GM12878 (cell line): ENCODE measurements around the gene ARHGAP20. TPM values are rescaled to one million over a fixed set of nuclear protein-coding genes. Genes with fewer than 3 reads are reported as not detected.

Source experiments
- ATAC-seq: fragments of 200-7000 bp; cut with Tn5 transposase; 3 replicates; pipeline ENCODE4 v1.9.1; 2020; ENCODE audit warnings: mild to moderate bottlenecking, moderate library complexity
- BruUV-seq: library from RNA; stranded (reverse); fragments of 400-500 nt; replicated peaks from 2 replicates; lab custom pipeline; 2021; lab: Mats Ljungman, UMichigan
- CTCF ChIA-PET: fragments of 300-600 bp; sonication (Branson Sonifier 250); formaldehyde crosslinking; extraction: SDS; loops from one replicate; lab custom pipeline; 2021; ENCODE audit warnings: inconsistent platforms; lab: Yijun Ruan, JAX
- POLR2A ChIA-PET: fragments of 350-600 bp; formaldehyde crosslinking; extraction: SDS; loops from one replicate; lab custom pipeline; 2021; ENCODE audit warnings: inconsistent platforms; lab: Charles Lee
- RAD21 ChIA-PET: fragments of 300-600 bp; sonication (Branson Sonifier 250); formaldehyde crosslinking; loops from one replicate; lab custom pipeline; 2023; ENCODE audit warnings: antibody characterized with exemption; ENCODE audit not compliant: unreplicated experiment; lab: Charles Lee
- SMC1A ChIA-PET: fragments of 300-600 bp; sonication (Branson Sonifier 250); formaldehyde crosslinking; loops from one replicate; lab custom pipeline; 2023; ENCODE audit not compliant: unreplicated experiment, uncharacterized antibody; lab: Charles Lee
- DNase-seq: peaks from one replicate; pipeline ENCODE4 v3.0.0-alpha.2; 2011; ENCODE audit warnings: low read depth, low spot score
- FAIRE-seq: peaks from 3 replicates; lab custom pipeline; 2011; peaks lifted over from hg19 to GRCh38; lab: Jason Lieb, UNC
- H2AFZ ChIP-seq: 2 replicates; pipeline ENCODE4 v1.6.0; 2011; ENCODE audit warnings: low read depth, low read length, control low read depth; ENCODE audit not compliant: control insufficient read depth
- H3K27ac ChIP-seq: 2 replicates; pipeline ENCODE4 v1.5.1; 2011; ENCODE audit warnings: control low read depth; ENCODE audit not compliant: control insufficient read depth, insufficient read depth
- H3K27me3 ChIP-seq, 2 experiments: replicated peaks in 1 of 2; 2 replicates each; pipeline versions ENCODE4 v1.6.0 to v1.6.1; 2011; ENCODE audit warnings: low read length in 1 of 2; ENCODE audit not compliant: control insufficient read depth in 2 of 2, insufficient read depth in 2 of 2
- H3K36me3 ChIP-seq, 2 experiments: 2 replicates each; pipeline ENCODE4 v1.5.1; 2011; ENCODE audit warnings: low read length in 1 of 2; ENCODE audit not compliant: control insufficient read depth in 2 of 2, insufficient read depth in 2 of 2
- H3K4me1 ChIP-seq: 2 replicates; pipeline ENCODE4 v1.6.1; 2011; ENCODE audit warnings: mild to moderate bottlenecking, low read length, moderate library complexity, mixed read lengths; ENCODE audit not compliant: control insufficient read depth, insufficient read depth
- H3K4me2 ChIP-seq: 2 replicates; pipeline ENCODE4 v1.6.0; 2011; ENCODE audit warnings: control low read depth; ENCODE audit not compliant: control insufficient read depth, insufficient read depth
- H3K4me3 ChIP-seq: fragments of 200-600 bp; sonication (generic); 2 replicates; pipeline ENCODE4 v1.5.1; 2016
- H3K79me2 ChIP-seq: 2 replicates; pipeline ENCODE4 v1.6.0; 2011; ENCODE audit warnings: low read length; ENCODE audit not compliant: control insufficient read depth, insufficient read depth
- H3K9ac ChIP-seq: 2 replicates; pipeline ENCODE4 v1.8.0; 2011; ENCODE audit warnings: low read length, control low read depth, mixed read lengths; ENCODE audit not compliant: control insufficient read depth, insufficient read depth
- H3K9me3 ChIP-seq: replicated peaks from 3 replicates; pipeline ENCODE4 v1.5.1; 2011; ENCODE audit warnings: mild to moderate bottlenecking, low read length; ENCODE audit not compliant: control insufficient read depth, insufficient read depth
- H4K20me1 ChIP-seq: 2 replicates; pipeline ENCODE4 v1.6.0; 2011; ENCODE audit not compliant: control insufficient read depth, insufficient read depth
- CEBPB ChIP-seq, 2 experiments: fragments of 150-350 bp in 1 of 2; IDR thresholded peaks; 2 replicates each; pipeline ENCODE4 v1.6.1; 2012 to 2014; ENCODE audit warnings: low read depth in 2 of 2, low read length in 2 of 2, borderline replicate concordance in 1 of 2, inconsistent platforms in 1 of 2
- FOS ChIP-seq: IDR thresholded peaks from 3 replicates; pipeline ENCODE4 v1.6.1; 2011; ENCODE audit warnings: borderline replicate concordance; ENCODE audit not compliant: insufficient read length; ENCODE audit errors: extremely low read depth
- FOXK2 ChIP-seq: fragments of 450-650 bp; IDR thresholded peaks from 2 replicates; pipeline ENCODE4 v1.6.1; 2017; ENCODE audit warnings: mild to moderate bottlenecking, moderate library complexity
- GATAD2B ChIP-seq: fragments of 450-650 bp; conservative IDR thresholded peaks from 2 replicates; pipeline ENCODE4 v1.6.1; 2017; ENCODE audit warnings: low read depth, mild to moderate bottlenecking, moderate library complexity
- HCFC1 ChIP-seq: fragments of 150-350 bp; IDR thresholded peaks from 2 replicates; pipeline ENCODE4 v1.6.1; 2014; ENCODE audit warnings: low read length
- JUNB ChIP-seq: IDR thresholded peaks from 2 replicates; pipeline ENCODE4 v1.6.1; 2016; ENCODE audit warnings: antibody characterized with exemption, mild to moderate bottlenecking
- KDM1A ChIP-seq: fragments of 200-600 bp; sonication (generic); IDR thresholded peaks from 2 replicates; pipeline ENCODE4 v1.6.1; 2016; ENCODE audit warnings: borderline replicate concordance
- PAX8 ChIP-seq: fragments of 450-650 bp; IDR thresholded peaks from 2 replicates; pipeline ENCODE4 v1.6.1; 2017; ENCODE audit warnings: mild to moderate bottlenecking, moderate library complexity
- PML ChIP-seq: IDR thresholded peaks from 2 replicates; pipeline ENCODE4 v1.6.1; 2012; ENCODE audit warnings: low read length, inconsistent platforms
- POU2F2 ChIP-seq: IDR thresholded peaks from 3 replicates; pipeline ENCODE4 v1.6.1; 2011; ENCODE audit warnings: low read depth, mild to moderate bottlenecking, low read length, borderline replicate concordance
- RAD21 ChIP-seq: IDR thresholded peaks from 2 replicates; pipeline ENCODE4 v1.6.1; 2011; ENCODE audit warnings: mild to moderate bottlenecking, low read depth, low read length, moderate library complexity; ENCODE audit not compliant: insufficient read depth
- SMAD5 ChIP-seq: IDR thresholded peaks from 2 replicates; pipeline ENCODE4 v1.6.1; 2016; ENCODE audit warnings: antibody characterized with exemption, low read depth
- SREBF1 ChIP-seq: IDR thresholded peaks from 2 replicates; pipeline ENCODE4 v1.6.1; 2012; ENCODE audit warnings: mild to moderate bottlenecking, low read length
- in situ Hi-C: fragments of 300-500 bp; cut with MboI; formaldehyde crosslinking; loops from 9 replicates; pipeline ENCODE4 v1.14.3; 2018; ENCODE audit warnings: mixed read lengths
- intact Hi-C: fragments of 100-400 bp; cut with micrococcal nuclease; formaldehyde crosslinking; loops from one replicate; pipeline ENCODE4 v1.14.2; 2022; ENCODE audit not compliant: unreplicated experiment
- polyA plus RNA-seq, 11 experiments: library from polyadenylated mRNA; depleted of rRNA in 4 of 11; unstranded in 6 of 11; stranded (reverse) in 5 of 11; fragments of >200 nt; fragmentation: Nextera tagmentation in 4 of 11; fragmentation: Illumina TruSeq in 1 of 11; extraction: Ambion mirVana in 4 of 11; extraction: Trizol in 1 of 11; gene quantifications; 1 replicate in 1 of 11; 2 replicates in 10 of 11; pipeline versions ENCODE4 v1.2.1 to v1.2.3, GENCODE V29; 2011 to 2016; ENCODE audit warnings: inconsistent platforms in 2 of 11, missing spikeins in 2 of 11, low read depth in 1 of 11
- total RNA-seq, 4 experiments: library from RNA; depleted of rRNA in 3 of 4; stranded (reverse); fragments of >200 nt in 3 of 4; fragmentation: Illumina TruSeq in 1 of 4; extraction: Trizol in 1 of 4; gene quantifications; 2 replicates each; pipeline versions ENCODE4 v1.2.1 to v1.2.3, GENCODE V29; 2013 to 2021
- TF ChIP-seq, protein P1 (sequence below): IDR thresholded peaks from 2 replicates; pipeline ENCODE4 v1.6.1; 2011; ENCODE audit warnings: borderline replicate concordance, low read depth, mild to moderate bottlenecking, moderate library complexity, low read length; ENCODE audit not compliant: insufficient read depth, poor library complexity, severe bottlenecking
- TF ChIP-seq, protein P2 (sequence below): IDR thresholded peaks from 2 replicates; pipeline ENCODE4 v1.6.1; 2012; ENCODE audit warnings: mild to moderate bottlenecking, low read depth, low read length

The ARHGAP20 gene
- total and polyA plus RNA-seq, 10 of the 15 experiments (the other 5 are each of a cell fraction or from before 2014, with no cell fraction given): 0.01 TPM; not detected in 9

DNA sequence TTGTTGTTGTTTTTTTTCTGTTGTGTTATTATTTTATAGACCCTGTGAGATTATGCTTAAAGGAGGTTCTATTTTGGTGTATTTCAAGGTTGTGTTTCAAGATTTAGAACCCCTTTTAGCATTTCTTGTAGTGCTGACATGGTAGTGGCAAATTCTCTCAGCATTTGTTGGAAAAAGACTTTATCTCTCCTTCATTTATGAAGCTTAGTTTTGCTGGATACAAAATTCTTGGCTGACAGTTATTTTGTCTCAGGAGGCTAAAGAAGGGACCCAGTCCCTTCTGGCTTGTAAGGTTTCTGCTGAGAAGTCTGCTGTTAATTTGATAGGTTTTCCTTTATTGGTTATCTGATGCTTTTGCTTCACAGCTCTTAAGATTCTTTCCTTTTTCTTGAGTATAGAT is 40.7 kb upstream of the ARHGAP20 start:
- no peak overlapping the region for H3K27ac ChIP-seq
- H4K20me1 ChIP-seq: no peaks in the 10 kb centered on the region
- in situ Hi-C loops: no loop called here
- ChIA-PET CTCF (no interaction called here), RAD21 (no interaction called here), POLR2A (no interaction called here), SMC1A (interaction anchor here (1.7 kb wide), 1 partner anchor 12 kb away, joined by 4 read pairs; no protein-coding TSS in a partner anchor)
- H3K79me2 ChIP-seq: no peaks in the 10 kb centered on the region
- no peak for DNase-seq
- TF ChIP-seq FOXK2 (no peak), JUNB (no peak), SMAD5 (no peak), PML (no peak), GATAD2B (no peak), POU2F2 (no peak), RAD21 (no peak), CEBPB (IDR thresholded peaks at IDR 0.05; ENCODE audit: borderline replicate concordance in 1 of 2, low read depth in 2 of 2, low read length in 2 of 2) (no peak), KDM1A (no peak), SREBF1 (no peak)
- no peak for ATAC-seq
- H3K9me3 ChIP-seq: no peaks in the 10 kb centered on the region
- no peak overlapping the region for H3K4me3 ChIP-seq
- H3K36me3 ChIP-seq: no peaks in the 10 kb centered on the region
- FAIRE-seq: no peak
- intact Hi-C loops: no loop called here
- H3K9ac ChIP-seq: no peak overlapping the region
- no peak overlapping the region for H2AFZ ChIP-seq
- no peaks in the 10 kb centered on the region for H3K27me3 ChIP-seq
- H3K4me1 ChIP-seq: no peaks in the 10 kb centered on the region
- BruUV-seq: no TSS peak
- H3K4me2 ChIP-seq: no peak overlapping the region

DNA sequence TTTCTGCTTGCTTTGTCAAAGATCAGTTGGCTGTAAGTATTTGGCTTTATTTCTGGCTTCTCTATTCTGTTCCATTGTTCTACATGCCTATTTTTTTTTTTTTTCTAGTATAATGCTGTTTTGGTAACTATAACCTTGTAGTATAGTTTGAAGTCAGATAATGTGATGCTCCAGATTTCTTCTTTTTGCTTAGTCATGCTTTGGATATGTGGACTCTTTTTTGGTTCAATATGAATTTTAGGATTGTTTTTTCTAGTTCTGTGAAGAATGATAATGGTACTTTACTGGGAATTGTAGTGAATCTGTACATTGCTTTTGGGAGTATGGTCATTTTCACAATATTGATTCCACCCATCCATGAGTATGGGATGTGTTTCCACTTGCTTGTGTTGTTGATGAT is 37.9 kb upstream of the ARHGAP20 start:
- H3K9me3 ChIP-seq: no peaks in the 10 kb centered on the region
- FAIRE-seq (no peak), ATAC-seq (no peak), DNase-seq (no peak)
- ChIA-PET RAD21 (no interaction called here), SMC1A (no interaction called here), POLR2A (no interaction called here), CTCF (no interaction called here)
- no peak overlapping the region for H3K4me3 ChIP-seq
- intact Hi-C loops (no loop called here), in situ Hi-C loops (no loop called here)
- no peaks in the 10 kb centered on the region for H3K36me3 ChIP-seq
- no peaks in the 10 kb centered on the region for H3K4me1 ChIP-seq
- no peak overlapping the region for H3K9ac ChIP-seq
- H3K27me3 ChIP-seq: no peaks in the 10 kb centered on the region
- no TSS peak for BruUV-seq
- H3K79me2 ChIP-seq: no peaks in the 10 kb centered on the region
- no peak overlapping the region for H2AFZ ChIP-seq
- no peak overlapping the region for H3K4me2 ChIP-seq
- no peaks in the 10 kb centered on the region for H4K20me1 ChIP-seq
- no peak overlapping the region for H3K27ac ChIP-seq
- TF ChIP-seq, protein P1, sequence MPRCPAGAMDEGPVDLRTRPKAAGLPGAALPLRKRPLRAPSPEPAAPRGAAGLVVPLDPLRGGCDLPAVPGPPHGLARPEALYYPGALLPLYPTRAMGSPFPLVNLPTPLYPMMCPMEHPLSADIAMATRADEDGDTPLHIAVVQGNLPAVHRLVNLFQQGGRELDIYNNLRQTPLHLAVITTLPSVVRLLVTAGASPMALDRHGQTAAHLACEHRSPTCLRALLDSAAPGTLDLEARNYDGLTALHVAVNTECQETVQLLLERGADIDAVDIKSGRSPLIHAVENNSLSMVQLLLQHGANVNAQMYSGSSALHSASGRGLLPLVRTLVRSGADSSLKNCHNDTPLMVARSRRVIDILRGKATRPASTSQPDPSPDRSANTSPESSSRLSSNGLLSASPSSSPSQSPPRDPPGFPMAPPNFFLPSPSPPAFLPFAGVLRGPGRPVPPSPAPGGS: no peak
- TF ChIP-seq FOS (no peak), PAX8 (no peak), HCFC1 (no peak)
- TF ChIP-seq, protein P2, sequence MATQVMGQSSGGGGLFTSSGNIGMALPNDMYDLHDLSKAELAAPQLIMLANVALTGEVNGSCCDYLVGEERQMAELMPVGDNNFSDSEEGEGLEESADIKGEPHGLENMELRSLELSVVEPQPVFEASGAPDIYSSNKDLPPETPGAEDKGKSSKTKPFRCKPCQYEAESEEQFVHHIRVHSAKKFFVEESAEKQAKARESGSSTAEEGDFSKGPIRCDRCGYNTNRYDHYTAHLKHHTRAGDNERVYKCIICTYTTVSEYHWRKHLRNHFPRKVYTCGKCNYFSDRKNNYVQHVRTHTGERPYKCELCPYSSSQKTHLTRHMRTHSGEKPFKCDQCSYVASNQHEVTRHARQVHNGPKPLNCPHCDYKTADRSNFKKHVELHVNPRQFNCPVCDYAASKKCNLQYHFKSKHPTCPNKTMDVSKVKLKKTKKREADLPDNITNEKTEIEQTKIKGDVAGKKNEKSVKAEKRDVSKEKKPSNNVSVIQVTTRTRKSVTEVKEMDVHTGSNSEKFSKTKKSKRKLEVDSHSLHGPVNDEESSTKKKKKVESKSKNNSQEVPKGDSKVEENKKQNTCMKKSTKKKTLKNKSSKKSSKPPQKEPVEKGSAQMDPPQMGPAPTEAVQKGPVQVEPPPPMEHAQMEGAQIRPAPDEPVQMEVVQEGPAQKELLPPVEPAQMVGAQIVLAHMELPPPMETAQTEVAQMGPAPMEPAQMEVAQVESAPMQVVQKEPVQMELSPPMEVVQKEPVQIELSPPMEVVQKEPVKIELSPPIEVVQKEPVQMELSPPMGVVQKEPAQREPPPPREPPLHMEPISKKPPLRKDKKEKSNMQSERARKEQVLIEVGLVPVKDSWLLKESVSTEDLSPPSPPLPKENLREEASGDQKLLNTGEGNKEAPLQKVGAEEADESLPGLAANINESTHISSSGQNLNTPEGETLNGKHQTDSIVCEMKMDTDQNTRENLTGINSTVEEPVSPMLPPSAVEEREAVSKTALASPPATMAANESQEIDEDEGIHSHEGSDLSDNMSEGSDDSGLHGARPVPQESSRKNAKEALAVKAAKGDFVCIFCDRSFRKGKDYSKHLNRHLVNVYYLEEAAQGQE: no peak
